SK-MEL-5 (cell line): ENCODE results near the gene OSBP2. TPM values are rescaled to one million over a fixed set of nuclear protein-coding genes. Genes with fewer than 3 reads are reported as not detected.

Experiments used
- DNase-seq: peaks from one replicate; pipeline ENCODE4 v3.0.0-alpha.2; 2016; ENCODE audit warnings: low read depth, low spot score
- in situ Hi-C: cut with HindIII; loops from 2 replicates; pipeline ENCODE4 v1.10.0; 2016; ENCODE audit warnings: low sequenced_read_pairs, high pct_unique_total_duplicates, low pct_unique_long_range_greater_than_20kb
- total RNA-seq: library from RNA; depleted of rRNA; stranded (reverse); fragments of >200 nt; shearing (Covaris generic); gene quantifications from 2 replicates; pipeline ENCODE4 v1.2.3, GENCODE V29; 2014

Gene OSBP2
- total RNA-seq, 1 experiment from 2014 or later: 1.8 TPM

GRCh38 chr22:30838111-30838510 is 143.4 kb downstream of the OSBP2 start:
- no peak for DNase-seq
- in situ Hi-C loops: no loop called here

GRCh38 chr22:30841273-30841672 is 146.6 kb downstream of the OSBP2 start:
- in situ Hi-C loops: no loop called here
- no peak for DNase-seq

- in situ Hi-C loops: no loop called here
- DNase-seq: no peak
Observed at GRCh38 chr22:30843245-30843644, 148.6 kb downstream of the OSBP2 start.

GRCh38 chr22:30847583-30847982 is 152.9 kb downstream of the OSBP2 start:
- DNase-seq: no peak

GRCh38 chr22:30855266-30855665 is 160.6 kb downstream of the OSBP2 start:
- in situ Hi-C loops: no loop called here
- no peak for DNase-seq

More at GRCh38 chr22:30847583-30847982, 152.9 kb downstream of the OSBP2 start:
- in situ Hi-C loops: no loop called here

GRCh38 chr22:30855677-30856518 is 161.2 kb downstream of the OSBP2 start:
- in situ Hi-C loops: no loop called here
- DNase-seq: no peak

- no peak for DNase-seq
- in situ Hi-C loops: no loop called here
Observed at GRCh38 chr22:30856741-30857502, 162.2 kb downstream of the OSBP2 start.

GRCh38 chr22:30857791-30858190 is 163.1 kb downstream of the OSBP2 start:
- DNase-seq: no peak
- in situ Hi-C loops: no loop called here

- in situ Hi-C loops: no loop called here
- no peak for DNase-seq
Observed at GRCh38 chr22:30858976-30859713, 164.5 kb downstream of the OSBP2 start.

- in situ Hi-C loops: no loop called here
Observed at GRCh38 chr22:30859714-30860095, 165.0 kb downstream of the OSBP2 start.

GRCh38 chr22:30860176-30861105 is 165.8 kb downstream of the OSBP2 start:
- DNase-seq: no peak
- in situ Hi-C loops: no loop called here

More at GRCh38 chr22:30859714-30860095, 165.0 kb downstream of the OSBP2 start:
- DNase-seq: no peak

GRCh38 chr22:30861131-30861530 is 166.5 kb downstream of the OSBP2 start:
- DNase-seq: no peak
- in situ Hi-C loops: no loop called here

GRCh38 chr22:30861688-30862552 is 167.2 kb downstream of the OSBP2 start:
- DNase-seq: no peak
- in situ Hi-C loops: no loop called here

- no peak for DNase-seq
- in situ Hi-C loops: no loop called here
Observed at GRCh38 chr22:30863081-30863833, 168.6 kb downstream of the OSBP2 start.

GRCh38 chr22:30864441-30865420 is 170.1 kb downstream of the OSBP2 start:
- in situ Hi-C loops: no loop called here
- DNase-seq: no peak
